NCI-H2227 (cell line): ENCODE results near the gene OLFML1.

Experiments used
- DNase-seq: peaks from one replicate; lab custom pipeline; 2025; ENCODE audit not compliant: unreplicated experiment; lab: John Stamatoyannopoulos, UW

OLFML1 gene

DNA sequence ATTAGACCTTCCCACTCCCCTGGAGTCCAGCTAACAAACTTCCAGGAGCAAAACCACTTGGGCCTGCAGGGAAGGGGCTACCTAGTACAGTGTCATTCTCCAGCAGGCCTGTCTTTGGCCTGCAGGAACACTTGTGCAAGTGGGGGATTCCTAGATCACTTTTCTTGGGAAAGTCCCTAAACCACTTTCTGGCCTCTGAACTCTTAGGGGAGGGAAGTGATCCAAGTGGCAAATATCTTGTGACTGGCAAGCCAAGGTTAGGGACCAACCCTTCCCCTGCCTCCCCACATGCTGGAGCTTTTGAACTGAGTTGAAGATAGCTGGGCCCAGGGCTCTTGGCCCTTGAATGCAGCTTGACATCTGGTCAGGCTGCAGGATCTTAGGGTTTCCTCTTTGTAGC lies 45.7 kb downstream of the OLFML1 start:
- no peak for DNase-seq

DNA sequence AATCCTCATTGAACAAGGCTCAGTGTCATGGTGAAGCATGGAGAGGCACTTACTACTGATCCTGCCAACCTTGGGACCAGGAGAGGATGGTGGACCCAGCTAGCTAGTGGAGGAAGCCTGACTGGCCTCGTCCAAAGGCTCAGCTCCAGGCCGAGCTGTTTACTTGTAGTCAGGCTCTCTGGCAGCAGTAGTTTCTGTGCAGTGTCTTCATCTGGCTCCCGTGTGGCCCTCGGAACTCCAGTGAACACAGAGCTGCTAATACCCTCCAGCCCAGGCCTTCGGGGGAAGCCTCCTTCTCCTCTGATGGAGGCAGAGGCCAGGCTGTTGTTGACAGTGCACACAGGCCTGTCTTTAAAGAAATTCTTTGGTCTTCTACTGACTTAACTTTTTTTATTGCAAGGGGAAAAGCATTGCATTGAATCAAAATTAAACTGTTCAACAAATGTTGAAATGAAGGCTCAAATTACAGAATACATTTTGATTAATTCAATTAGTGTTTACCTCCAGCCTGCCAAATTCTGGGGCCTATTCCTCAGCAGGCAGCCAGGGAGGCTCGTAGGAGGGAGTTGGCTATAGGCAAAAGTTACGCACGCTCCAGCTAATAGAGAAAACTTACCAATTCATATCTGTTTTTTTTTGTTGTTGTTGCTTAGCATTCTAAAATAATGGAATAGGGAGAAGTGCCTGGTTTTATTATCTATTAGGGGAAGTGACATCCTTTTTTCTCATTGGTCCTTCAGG lies 47.3 kb downstream of the OLFML1 start:
- DNase-seq, result no peak

DNA sequence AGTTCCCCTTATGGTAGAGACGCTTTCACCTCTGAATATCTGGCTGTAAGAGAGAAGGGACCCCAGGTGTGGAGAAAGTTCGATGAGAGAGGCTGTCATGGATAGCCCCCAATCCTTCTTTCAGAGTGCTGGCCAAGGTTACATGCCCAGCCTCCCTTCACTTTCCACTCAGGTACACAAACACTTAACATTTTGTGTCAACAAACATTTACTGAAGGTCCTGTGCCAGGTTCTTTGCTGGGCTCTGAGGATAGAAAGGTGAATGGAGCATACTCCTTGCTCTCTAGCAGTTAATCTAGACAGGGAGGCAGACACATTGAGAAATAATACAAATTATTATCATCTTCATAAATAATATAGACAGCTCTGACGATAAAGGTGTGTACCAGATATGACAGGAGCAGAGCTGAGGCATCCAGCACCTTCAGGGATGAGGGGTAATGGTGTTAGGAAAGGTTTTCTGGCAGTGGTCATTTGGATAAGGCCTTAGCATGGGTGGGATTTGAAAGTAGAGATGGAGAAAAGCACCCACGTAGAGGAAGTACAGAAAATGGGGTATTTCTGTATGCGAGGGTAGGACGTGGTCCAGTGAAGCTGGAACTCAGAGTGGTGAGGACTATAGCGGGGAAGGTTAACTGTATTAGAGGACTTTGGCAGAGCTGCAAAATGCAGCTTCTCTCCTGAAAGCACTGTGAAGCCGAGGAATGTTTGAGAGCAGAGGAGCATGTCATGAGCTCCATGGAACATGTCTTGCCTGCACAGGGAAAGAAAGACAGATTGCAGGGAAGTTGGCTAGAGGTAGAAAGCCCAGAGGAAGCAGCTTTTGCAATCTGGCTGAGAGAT lies 48.1 kb downstream of the OLFML1 start:
- DNase-seq, result no peak

- no peak for DNase-seq
These were observed 48.7 kb downstream of the OLFML1 start for GRCh38 chr11:7534042-7534378.

GRCh38 chr11:7536100-7536499 lies 50.8 kb downstream of the OLFML1 start:
- DNase-seq, result no peak

DNA sequence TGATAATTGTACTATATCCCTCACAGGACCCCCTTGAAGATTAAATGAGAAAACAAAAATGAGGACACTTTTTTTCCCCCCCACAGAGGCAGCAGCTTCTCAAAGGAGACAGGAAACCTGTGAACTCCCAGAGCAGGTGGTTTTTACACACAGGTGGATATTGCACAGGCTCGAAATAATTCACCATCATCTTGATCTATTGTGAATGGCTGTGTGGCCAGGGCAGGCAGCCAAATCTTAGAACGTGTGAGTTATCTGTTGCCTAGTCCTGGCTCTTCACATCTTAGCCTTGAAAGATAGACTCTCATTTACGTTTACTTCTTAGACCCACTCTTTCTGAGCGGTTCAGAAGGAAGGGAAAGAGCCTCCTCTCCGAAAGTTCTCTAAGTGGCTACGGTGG lies 52.0 kb downstream of the OLFML1 start:
- no peak for DNase-seq

DNA sequence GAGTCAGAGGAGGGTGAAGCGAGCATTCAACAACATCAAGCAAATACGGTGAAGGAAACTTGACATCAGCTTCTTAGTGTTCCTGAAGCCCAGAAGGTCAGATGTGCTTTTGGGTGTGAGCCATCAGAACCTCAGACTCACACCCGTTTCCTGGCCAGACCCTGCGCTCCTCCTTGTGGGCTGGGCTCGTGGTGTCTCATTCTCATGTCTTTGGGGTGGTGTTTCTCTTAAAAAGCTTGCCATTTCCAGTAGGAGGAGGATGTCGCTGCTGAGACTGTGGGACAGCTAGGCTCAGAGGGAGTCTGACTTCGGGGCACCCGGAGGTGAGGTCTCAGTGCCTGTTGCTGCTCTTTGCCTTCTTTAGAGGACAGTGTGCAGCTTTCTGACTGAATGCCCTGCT lies 52.7 kb downstream of the OLFML1 start:
- DNase-seq, result no peak

GRCh38 chr11:7538466-7539454 lies 53.5 kb downstream of the OLFML1 start:
- no peak for DNase-seq

GRCh38 chr11:7540830-7541555 lies 55.7 kb downstream of the OLFML1 start:
- DNase-seq, result no peak

GRCh38 chr11:7543302-7543701 lies 58.0 kb downstream of the OLFML1 start:
- DNase-seq, result no peak

DNA sequence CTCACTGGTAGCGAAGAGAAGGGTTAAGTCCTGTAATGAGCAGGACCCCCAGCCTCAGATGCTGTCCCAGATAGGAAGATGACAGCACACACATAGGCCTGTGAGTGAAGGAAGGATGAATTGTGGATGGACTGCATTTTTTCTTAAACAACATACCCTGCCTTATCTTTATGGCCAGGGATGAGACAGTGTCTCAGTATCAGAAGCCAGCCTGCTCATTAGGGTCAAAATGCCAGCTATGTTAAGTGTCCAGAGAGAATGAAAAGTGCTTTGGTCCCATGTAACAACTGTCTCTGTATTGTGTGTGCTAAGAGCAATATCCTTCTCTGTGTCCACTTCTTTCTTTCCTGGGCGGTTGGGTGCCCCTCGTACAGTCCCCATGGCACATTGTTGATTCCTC lies 58.7 kb downstream of the OLFML1 start:
- no peak for DNase-seq

- DNase-seq, result no peak
These were observed 60.3 kb downstream of the OLFML1 start for GRCh38 chr11:7545611-7546010.

DNA sequence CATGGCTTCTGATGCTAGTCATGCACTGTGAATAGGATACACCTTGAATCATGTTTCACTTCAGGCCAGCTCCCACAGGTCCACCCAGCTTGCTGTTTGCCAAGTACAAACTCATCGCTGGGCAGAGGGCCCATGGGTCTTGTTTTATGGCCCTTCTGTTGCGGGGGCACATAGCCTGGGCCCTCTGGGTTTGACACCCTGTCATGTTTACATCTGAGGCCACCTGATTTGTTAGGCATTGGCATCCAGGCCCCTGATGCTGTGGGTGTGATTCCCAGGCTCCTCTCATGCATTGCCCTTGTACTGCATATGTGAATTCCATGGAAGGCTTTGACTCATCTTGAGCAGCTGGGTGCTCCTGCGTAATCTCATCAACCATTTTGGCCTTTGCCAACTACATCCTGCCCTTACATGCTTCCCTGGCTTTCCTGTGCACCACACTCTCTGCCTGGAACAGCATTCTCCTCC lies 61.1 kb downstream of the OLFML1 start:
- no peak for DNase-seq

DNA sequence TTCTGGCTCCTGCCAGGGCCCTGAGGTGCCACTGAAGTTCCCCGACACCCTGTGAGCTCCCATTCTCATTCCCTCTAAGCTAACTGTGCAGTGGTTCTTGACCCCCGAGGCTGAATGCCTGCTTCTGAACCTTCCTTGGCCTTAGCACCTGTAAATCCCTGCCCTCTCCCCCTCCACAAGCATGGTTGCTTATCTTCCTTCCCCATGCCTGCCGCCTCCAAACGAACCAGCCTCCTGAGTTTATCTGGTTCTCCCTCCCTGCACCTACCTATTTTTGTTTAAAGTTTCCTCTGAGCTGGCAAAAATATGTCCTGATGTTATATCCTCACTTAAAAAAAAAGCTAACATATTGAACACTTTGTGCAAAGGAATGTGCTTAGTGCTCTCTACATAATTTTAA lies 62.4 kb downstream of the OLFML1 start:
- DNase-seq, result no peak

DNA sequence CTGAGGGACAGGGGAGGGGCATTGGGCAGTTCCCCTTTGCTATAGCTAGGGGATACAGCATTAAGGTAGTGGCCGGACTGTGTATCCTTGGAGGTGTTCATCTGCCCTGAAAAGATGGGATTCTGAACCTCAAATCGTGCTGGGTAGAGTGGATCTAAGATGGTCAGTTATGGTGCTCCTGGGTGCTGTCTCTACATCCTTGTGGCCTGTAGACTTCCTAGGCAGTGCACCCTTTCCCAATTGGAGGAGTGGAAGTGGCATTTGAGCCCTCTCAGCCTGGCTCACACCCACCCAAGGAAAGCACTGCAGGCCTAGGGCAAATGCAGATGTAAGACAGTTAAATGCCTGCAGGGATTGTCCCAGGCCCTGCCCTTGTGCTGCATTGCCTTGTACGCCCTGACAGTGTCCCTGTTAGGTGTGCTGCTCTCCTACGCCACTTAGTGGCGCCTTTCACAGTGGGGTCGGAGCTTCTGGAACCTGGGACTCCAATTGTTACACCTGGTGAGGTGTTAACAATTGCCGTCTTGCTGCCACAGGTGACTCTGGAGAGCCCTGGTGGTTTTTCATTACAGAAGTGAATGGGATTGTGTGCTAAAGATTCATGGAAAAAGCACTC lies 63.5 kb downstream of the OLFML1 start:
- DNase-seq, result no peak

- no peak for DNase-seq
These were observed 64.4 kb downstream of the OLFML1 start for GRCh38 chr11:7549681-7550080.

- no peak for DNase-seq
These were observed 66.3 kb downstream of the OLFML1 start for GRCh38 chr11:7551571-7551970.

DNA sequence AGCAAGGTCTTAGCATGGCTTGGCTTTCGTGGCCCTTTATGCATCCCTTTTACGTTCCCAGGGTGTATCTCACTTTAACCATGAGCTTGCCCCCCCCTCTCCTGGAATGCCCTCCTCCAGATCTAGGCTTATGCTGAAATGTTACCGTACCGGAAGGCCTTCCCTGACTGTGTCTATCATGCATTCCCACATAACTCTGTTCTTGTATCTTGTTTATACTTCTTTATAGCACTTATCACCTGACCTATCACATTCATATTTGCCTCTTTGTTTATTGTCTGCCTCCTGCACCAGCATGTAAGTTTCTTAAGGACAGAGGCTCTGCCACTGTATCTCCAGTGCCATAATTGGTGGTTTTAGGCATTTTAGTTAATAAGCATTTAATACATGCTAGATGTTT lies 67.4 kb downstream of the OLFML1 start:
- DNase-seq, result no peak

- DNase-seq, result no peak
These were observed 69.9 kb downstream of the OLFML1 start for GRCh38 chr11:7555052-7555699.

DNA sequence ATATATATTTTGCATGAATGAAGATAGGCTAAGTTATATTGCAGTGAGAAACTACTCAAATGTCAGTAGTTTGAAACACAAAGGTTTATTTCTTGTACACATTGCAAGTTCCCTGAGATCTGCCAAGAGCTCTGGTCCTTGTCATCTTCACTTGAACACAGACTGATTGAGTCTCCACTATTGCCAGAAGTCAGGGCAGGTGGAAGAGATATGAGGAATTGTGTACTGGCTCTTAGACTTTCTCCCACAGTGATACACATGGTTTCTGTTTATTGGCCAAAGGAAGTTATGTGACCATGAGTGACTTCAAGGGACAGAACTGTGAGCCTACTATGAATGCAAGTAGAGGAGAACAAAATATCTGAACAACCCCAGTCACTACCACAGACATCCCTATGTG lies 72.7 kb downstream of the OLFML1 start:
- DNase-seq, result no peak
